HEK293 (cell line): ENCODE measurements around the gene SSR1.

Experiments
- CTCF ChIA-PET: fragments of 350-600 bp; formaldehyde crosslinking; extraction: SDS; loops from one replicate; lab custom pipeline; 2021; ENCODE audit warnings: antibody characterized with exemption; lab: Yijun Ruan, JAX
- POLR2A ChIA-PET: fragments of 300-600 bp; formaldehyde crosslinking; extraction: SDS; loops from one replicate; lab custom pipeline; 2020; ENCODE audit warnings: antibody characterized with exemption, inconsistent platforms; lab: Yijun Ruan, JAX
- H3K27ac ChIP-seq: fragments of 200-500 bp; sonication (Bioruptor generic); 2 replicates; pipeline ENCODE4 v1.5.1; 2014; ENCODE audit warnings: low read depth, low read length, control low read depth, inconsistent platforms; ENCODE audit errors: extremely low read depth
- H3K36me3 ChIP-seq, 2 experiments: fragments of 200-500 bp in 1 of 2; sonication (Bioruptor generic) in 1 of 2; 1 replicate in 1 of 2; 2 replicates in 1 of 2; pipeline ENCODE4 v1.5.1; 2014 to 2017; ENCODE audit warnings: inconsistent platforms in 2 of 2, low read length in 2 of 2; ENCODE audit not compliant: control insufficient read depth in 2 of 2, insufficient read depth in 1 of 2
- H3K4me1 ChIP-seq: fragments of 200-500 bp; sonication (Bioruptor generic); 2 replicates; pipeline ENCODE4 v1.5.1; 2014; ENCODE audit warnings: mild to moderate bottlenecking, low read length, inconsistent platforms; ENCODE audit not compliant: control insufficient read depth, insufficient read depth
- H3K4me3 ChIP-seq: 2 replicates; pipeline ENCODE4 v1.5.1; 2011; ENCODE audit warnings: low read depth, mild to moderate bottlenecking, control low read depth, low read length, moderate library complexity
- H3K9me3 ChIP-seq: fragments of 200-500 bp; sonication (Bioruptor generic); 2 replicates; pipeline ENCODE4 v1.5.1; 2014; ENCODE audit warnings: low read depth, low read length, inconsistent platforms; ENCODE audit not compliant: control insufficient read depth, insufficient read depth
- EGR2 ChIP-seq: fragments of 450-650 bp; formaldehyde crosslinking; IDR thresholded peaks from 2 replicates; pipeline ENCODE4 v1.5.1; 2016; ENCODE audit warnings: low read depth, missing biosample characterization, missing genetic modification characterization
- GLI2 ChIP-seq: fragments of 450-650 bp; formaldehyde crosslinking; IDR thresholded peaks from 2 replicates; pipeline ENCODE4; 2017; ENCODE audit warnings: missing biosample characterization, missing genetic modification characterization, low read depth, borderline replicate concordance
- KLF10 ChIP-seq: fragments of 450-650 bp; IDR thresholded peaks from 2 replicates; pipeline ENCODE4 v1.5.1; 2018; ENCODE audit warnings: missing biosample characterization, mild to moderate bottlenecking, missing genetic modification characterization
- OVOL3 ChIP-seq: fragments of 450-650 bp; formaldehyde crosslinking; IDR thresholded peaks from 2 replicates; pipeline ENCODE4 v1.5.1; 2016; ENCODE audit warnings: missing biosample characterization, missing genetic modification characterization
- PRDM1 ChIP-seq: fragments of 450-650 bp; formaldehyde crosslinking; IDR thresholded peaks from 2 replicates; pipeline ENCODE4; 2016; ENCODE audit warnings: missing biosample characterization, missing genetic modification characterization
- RBAK ChIP-seq: fragments of 450-650 bp; formaldehyde crosslinking; IDR thresholded peaks from 2 replicates; pipeline ENCODE4 v1.5.1; 2016; ENCODE audit warnings: missing biosample characterization, missing genetic modification characterization
- REPIN1 ChIP-seq: fragments of 450-650 bp; formaldehyde crosslinking; IDR thresholded peaks from 2 replicates; pipeline ENCODE4 v1.5.1; 2017; ENCODE audit warnings: missing biosample characterization, missing genetic modification characterization, low read depth
- SP3 ChIP-seq: fragments of 450-650 bp; formaldehyde crosslinking; IDR thresholded peaks from 2 replicates; pipeline ENCODE4 v1.5.1; 2016; ENCODE audit warnings: missing biosample characterization, missing genetic modification characterization
- TCF7L2 ChIP-seq: IDR thresholded peaks from 2 replicates; pipeline ENCODE4 v1.6.1; 2011; ENCODE audit warnings: low read depth, mild to moderate bottlenecking, inconsistent platforms, low read length, moderate library complexity, borderline replicate concordance
- ZBTB20 ChIP-seq: fragments of 450-650 bp; formaldehyde crosslinking; IDR thresholded peaks from 2 replicates; pipeline ENCODE4 v1.5.1; 2016; ENCODE audit warnings: missing biosample characterization, missing genetic modification characterization
- ZBTB48 ChIP-seq: fragments of 450-650 bp; formaldehyde crosslinking; IDR thresholded peaks from 2 replicates; pipeline ENCODE4 v1.5.1; 2016; ENCODE audit warnings: missing biosample characterization, missing genetic modification characterization
- ZFHX2 ChIP-seq: fragments of 450-650 bp; formaldehyde crosslinking; conservative IDR thresholded peaks from 2 replicates; pipeline ENCODE4 v1.5.1; 2016; ENCODE audit warnings: missing biosample characterization, missing genetic modification characterization
- ZFP41 ChIP-seq: fragments of 450-650 bp; formaldehyde crosslinking; IDR thresholded peaks from 2 replicates; pipeline ENCODE4 v1.5.1; 2016; ENCODE audit warnings: missing biosample characterization, missing genetic modification characterization, borderline replicate concordance
- ZFP69B ChIP-seq: fragments of 450-650 bp; formaldehyde crosslinking; IDR thresholded peaks from 2 replicates; pipeline ENCODE4 v1.5.1; 2016; ENCODE audit warnings: missing biosample characterization, missing genetic modification characterization
- ZNF138 ChIP-seq: fragments of 450-650 bp; formaldehyde crosslinking; IDR thresholded peaks from 2 replicates; pipeline ENCODE4 v1.5.1; 2016; ENCODE audit warnings: missing biosample characterization, missing genetic modification characterization, borderline replicate concordance
- ZNF174 ChIP-seq: fragments of 450-650 bp; formaldehyde crosslinking; IDR thresholded peaks from 2 replicates; pipeline ENCODE4 v1.5.0; 2017; ENCODE audit warnings: missing biosample characterization, mild to moderate bottlenecking, missing genetic modification characterization
- ZNF223 ChIP-seq: fragments of 450-650 bp; formaldehyde crosslinking; IDR thresholded peaks from 2 replicates; pipeline ENCODE4 v1.5.1; 2016; ENCODE audit warnings: missing biosample characterization, missing genetic modification characterization
- ZNF335 ChIP-seq: fragments of 450-650 bp; formaldehyde crosslinking; conservative IDR thresholded peaks from 2 replicates; pipeline ENCODE4 v1.5.1; 2016; ENCODE audit warnings: missing biosample characterization, missing genetic modification characterization
- ZNF514 ChIP-seq: fragments of 450-650 bp; formaldehyde crosslinking; IDR thresholded peaks from 2 replicates; pipeline ENCODE4 v1.5.1; 2016; ENCODE audit warnings: missing biosample characterization, missing genetic modification characterization
- ZNF843 ChIP-seq: fragments of 450-650 bp; formaldehyde crosslinking; IDR thresholded peaks from 2 replicates; pipeline ENCODE4 v1.5.1; 2016; ENCODE audit warnings: missing biosample characterization, missing genetic modification characterization
- TF ChIP-seq, protein P1 (sequence below): fragments of 450-650 bp; formaldehyde crosslinking; optimal IDR thresholded peaks from 2 replicates; pipeline ENCODE3; 2016; ENCODE audit warnings: missing biosample characterization, mild to moderate bottlenecking, missing genetic modification characterization
- TF ChIP-seq, protein P2 (sequence below): fragments of 450-650 bp; formaldehyde crosslinking; conservative IDR thresholded peaks from 2 replicates; pipeline ENCODE4 v1.5.1; 2016; ENCODE audit warnings: low read depth, missing biosample characterization, missing genetic modification characterization
- TF ChIP-seq, protein P3 (sequence below): fragments of 450-650 bp; formaldehyde crosslinking; IDR thresholded peaks from 2 replicates; pipeline ENCODE4 v1.5.1; 2016; ENCODE audit warnings: missing biosample characterization, missing genetic modification characterization, low read depth

SSR1 gene

DNA sequence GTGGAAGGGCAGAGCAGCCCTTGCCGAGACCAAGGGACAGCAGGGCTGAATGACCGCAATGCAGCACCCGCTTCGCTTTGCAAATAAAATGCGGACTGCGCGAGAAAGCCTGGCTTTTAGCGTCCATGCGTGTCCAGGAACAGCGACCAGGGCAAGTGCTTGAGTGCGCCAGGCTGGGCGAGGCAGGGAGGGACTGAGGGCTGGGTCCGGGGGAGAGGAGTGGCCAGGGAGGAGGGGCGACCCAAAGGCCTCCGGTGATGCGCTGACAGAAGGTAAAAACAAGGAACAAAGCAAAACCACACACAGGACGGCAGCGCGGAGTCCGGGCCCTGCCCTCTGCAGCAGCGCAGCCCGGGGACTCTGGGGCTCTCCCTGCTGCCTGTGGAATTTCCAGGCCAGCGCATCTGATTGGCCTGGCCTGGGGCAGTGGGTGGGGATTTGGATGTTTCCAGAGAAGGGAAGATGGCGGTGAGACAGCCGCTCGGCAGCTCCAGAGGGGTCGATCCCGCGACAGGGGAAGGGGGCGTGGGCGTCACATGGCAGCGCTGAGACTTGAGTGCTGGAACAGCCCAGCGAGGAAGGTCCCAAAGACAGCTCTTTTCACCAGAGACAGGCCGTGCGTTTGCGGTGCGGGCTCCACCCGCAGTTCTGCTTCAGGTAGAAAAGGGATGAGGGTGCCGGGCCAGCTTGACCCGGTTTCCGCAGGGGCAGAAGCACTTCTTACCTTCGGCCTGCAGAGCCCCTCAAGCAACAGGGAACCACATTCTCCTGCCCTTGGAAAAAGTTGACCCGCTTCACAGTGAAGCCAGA, 51.8 kb downstream of the SSR1 start (continued):
- TF ChIP-seq REPIN1 (tag by site-specific recombination) (no peak), ZNF335 (tag by site-specific recombination) (peak; percentile 84), KLF10 (tag by site-specific recombination) (0 out of 2 replicates have a peak, but pooled peaks have one; percentile 29), ZFP41 (tag by site-specific recombination) (no peak), ZNF223 (tag by site-specific recombination) (no peak), PRDM1 (tag by site-specific recombination) (no peak), TCF7L2 (no peak), GLI2 (no peak), ZNF843 (tag by site-specific recombination) (0 out of 2 replicates have a peak, but pooled peaks have one; percentile 14), OVOL3 (tag by site-specific recombination) (no peak), SP3 (tag by site-specific recombination) (peak; percentile 79), ZNF514 (no peak), ZBTB20 (tag by site-specific recombination) (peak; percentile 99), ZNF138 (no peak)
- TF ChIP-seq, protein P1, sequence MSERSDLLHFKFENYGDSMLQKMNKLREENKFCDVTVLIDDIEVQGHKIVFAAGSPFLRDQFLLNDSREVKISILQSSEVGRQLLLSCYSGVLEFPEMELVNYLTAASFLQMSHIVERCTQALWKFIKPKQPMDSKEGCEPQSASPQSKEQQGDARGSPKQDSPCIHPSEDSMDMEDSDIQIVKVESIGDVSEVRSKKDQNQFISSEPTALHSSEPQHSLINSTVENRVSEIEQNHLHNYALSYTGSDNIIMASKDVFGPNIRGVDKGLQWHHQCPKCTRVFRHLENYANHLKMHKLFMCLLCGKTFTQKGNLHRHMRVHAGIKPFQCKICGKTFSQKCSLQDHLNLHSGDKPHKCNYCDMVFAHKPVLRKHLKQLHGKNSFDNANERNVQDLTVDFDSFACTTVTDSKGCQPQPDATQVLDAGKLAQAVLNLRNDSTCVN (tag by site-specific recombination): peak; percentile 36
- TF ChIP-seq, protein P2, sequence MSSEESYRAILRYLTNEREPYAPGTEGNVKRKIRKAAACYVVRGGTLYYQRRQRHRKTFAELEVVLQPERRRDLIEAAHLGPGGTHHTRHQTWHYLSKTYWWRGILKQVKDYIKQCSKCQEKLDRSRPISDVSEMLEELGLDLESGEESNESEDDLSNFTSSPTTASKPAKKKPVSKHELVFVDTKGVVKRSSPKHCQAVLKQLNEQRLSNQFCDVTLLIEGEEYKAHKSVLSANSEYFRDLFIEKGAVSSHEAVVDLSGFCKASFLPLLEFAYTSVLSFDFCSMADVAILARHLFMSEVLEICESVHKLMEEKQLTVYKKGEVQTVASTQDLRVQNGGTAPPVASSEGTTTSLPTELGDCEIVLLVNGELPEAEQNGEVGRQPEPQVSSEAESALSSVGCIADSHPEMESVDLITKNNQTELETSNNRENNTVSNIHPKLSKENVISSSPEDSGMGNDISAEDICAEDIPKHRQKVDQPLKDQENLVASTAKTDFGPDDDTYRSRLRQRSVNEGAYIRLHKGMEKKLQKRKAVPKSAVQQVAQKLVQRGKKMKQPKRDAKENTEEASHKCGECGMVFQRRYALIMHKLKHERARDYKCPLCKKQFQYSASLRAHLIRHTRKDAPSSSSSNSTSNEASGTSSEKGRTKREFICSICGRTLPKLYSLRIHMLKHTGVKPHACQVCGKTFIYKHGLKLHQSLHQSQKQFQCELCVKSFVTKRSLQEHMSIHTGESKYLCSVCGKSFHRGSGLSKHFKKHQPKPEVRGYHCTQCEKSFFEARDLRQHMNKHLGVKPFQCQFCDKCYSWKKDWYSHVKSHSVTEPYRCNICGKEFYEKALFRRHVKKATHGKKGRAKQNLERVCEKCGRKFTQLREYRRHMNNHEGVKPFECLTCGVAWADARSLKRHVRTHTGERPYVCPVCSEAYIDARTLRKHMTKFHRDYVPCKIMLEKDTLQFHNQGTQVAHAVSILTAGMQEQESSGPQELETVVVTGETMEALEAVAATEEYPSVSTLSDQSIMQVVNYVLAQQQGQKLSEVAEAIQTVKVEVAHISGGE (tag by site-specific recombination): no peak
- TF ChIP-seq, protein P3, sequence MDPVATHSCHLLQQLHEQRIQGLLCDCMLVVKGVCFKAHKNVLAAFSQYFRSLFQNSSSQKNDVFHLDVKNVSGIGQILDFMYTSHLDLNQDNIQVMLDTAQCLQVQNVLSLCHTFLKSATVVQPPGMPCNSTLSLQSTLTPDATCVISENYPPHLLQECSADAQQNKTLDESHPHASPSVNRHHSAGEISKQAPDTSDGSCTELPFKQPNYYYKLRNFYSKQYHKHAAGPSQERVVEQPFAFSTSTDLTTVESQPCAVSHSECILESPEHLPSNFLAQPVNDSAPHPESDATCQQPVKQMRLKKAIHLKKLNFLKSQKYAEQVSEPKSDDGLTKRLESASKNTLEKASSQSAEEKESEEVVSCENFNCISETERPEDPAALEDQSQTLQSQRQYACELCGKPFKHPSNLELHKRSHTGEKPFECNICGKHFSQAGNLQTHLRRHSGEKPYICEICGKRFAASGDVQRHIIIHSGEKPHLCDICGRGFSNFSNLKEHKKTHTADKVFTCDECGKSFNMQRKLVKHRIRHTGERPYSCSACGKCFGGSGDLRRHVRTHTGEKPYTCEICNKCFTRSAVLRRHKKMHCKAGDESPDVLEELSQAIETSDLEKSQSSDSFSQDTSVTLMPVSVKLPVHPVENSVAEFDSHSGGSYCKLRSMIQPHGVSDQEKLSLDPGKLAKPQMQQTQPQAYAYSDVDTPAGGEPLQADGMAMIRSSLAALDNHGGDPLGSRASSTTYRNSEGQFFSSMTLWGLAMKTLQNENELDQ: no peak

DNA sequence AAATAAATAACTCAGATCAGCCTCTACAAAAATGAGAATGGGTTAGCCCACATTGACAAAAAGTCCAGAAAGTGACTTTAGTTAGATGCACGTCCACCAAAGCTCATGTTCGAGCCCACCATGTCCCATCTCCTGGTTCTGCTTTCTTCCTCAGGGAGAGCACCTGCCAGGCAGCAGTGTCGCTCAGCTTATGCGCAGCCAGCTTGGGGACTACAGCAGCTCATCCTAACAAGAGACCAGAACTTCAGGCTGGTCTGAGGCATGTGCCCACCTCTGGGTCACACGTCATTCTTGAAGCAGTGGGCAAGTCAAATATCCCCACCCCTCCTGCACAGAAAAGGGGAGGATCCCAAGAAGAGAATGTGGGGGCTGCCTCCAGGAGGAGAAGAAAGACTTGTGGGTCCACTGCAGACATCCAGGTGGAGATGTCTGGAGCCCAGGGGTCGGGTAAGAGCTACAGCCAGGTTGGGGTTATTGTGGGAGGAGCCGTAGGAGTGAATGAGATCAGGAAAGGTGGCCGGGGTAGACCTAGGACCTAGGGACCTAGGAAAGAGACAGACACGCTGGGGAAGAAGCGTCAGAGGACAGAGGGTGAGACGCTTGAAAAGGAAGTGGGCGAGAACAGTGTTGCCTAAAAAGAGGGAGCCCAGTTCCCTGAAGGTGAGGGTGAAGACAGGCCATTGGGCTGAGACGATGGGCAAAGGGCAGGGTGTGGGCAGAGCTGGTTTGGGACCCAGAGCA, 52.5 kb downstream of the SSR1 start:
- ChIA-PET CTCF (interaction anchor here (0.6 to 3.2 kb wide), 5 partner anchors 13 to 536 kb away, joined by 3 to 15 read pairs (median 3); no protein-coding TSS in a partner anchor), POLR2A (interaction anchor here (1.0 to 1.6 kb wide), 3 partner anchors 11 to 129 kb away, joined by 3 to 6 read pairs (median 3); partner anchors contain the start of genes CAGE1 and RIOK1)
- Histone ChIP-seq H3K27ac (peak overlapping the region; percentile 27; the same call in 1 of the 2 replicates), H3K4me1 (peaks cover 2% of the 10 kb centered on the region; the same call in 1 of the 2 replicates), H3K9me3 (no peaks in the 10 kb centered on the region), H3K36me3 (no peaks in the 10 kb centered on the region), H3K4me3 (peak overlapping the region; percentile 60)
- TF ChIP-seq ZBTB48 (tag by site-specific recombination) (peak; percentile 70; the same call in 1 of the 2 replicates), ZFHX2 (tag by site-specific recombination) (peak; percentile 53), ZFP69B (0 out of 2 replicates have a peak, but pooled peaks have one; percentile 11), RBAK (tag by site-specific recombination) (no peak), EGR2 (tag by site-specific recombination) (0 out of 2 replicates have a peak, but pooled peaks have one; percentile 11), ZNF174 (tag by site-specific recombination) (no peak)
